Epithelial cell of umbilical artery (primary cell): ENCODE results near the gene LY9. TPM values are rescaled to one million over a fixed set of nuclear protein-coding genes. Genes with fewer than 3 reads are reported as not detected.

ENCODE experiments used
- total RNA-seq: library from RNA; depleted of rRNA; stranded (reverse); fragments of >200 nt; gene quantifications from 2 replicates; pipeline ENCODE4 v1.2.3, GENCODE V29; 2014

Gene LY9, protein sequence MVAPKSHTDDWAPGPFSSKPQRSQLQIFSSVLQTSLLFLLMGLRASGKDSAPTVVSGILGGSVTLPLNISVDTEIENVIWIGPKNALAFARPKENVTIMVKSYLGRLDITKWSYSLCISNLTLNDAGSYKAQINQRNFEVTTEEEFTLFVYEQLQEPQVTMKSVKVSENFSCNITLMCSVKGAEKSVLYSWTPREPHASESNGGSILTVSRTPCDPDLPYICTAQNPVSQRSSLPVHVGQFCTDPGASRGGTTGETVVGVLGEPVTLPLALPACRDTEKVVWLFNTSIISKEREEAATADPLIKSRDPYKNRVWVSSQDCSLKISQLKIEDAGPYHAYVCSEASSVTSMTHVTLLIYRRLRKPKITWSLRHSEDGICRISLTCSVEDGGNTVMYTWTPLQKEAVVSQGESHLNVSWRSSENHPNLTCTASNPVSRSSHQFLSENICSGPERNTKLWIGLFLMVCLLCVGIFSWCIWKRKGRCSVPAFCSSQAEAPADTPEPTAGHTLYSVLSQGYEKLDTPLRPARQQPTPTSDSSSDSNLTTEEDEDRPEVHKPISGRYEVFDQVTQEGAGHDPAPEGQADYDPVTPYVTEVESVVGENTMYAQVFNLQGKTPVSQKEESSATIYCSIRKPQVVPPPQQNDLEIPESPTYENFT
- not detected in 2 replicates for total RNA-seq

GRCh38 chr1:160795951-160796383 lies at the start of gene LY9:
Gene LY9, plus strand, starts transcription at chr1:160796174. Its CDS starts 14 bp downstream, at chr1:160796188.

GRCh38 chr1:160862203-160863060 lies 66.5 kb downstream of the LY9 start, which contains the start of gene CD244:
Gene CD244, minus strand, starts transcription at chr1:160862887. Its CDS starts 210 bp downstream, at chr1:160862677.

Other genes with a start within 250 kb of the LY9 start
- gene CD84, start 216.7 kb upstream of the LY9 start, total RNA-seq, result not detected in 2 replicates
- not detected in 2 replicates for gene SLAMF1, start 149.1 kb upstream of the LY9 start, total RNA-seq
- gene CD48, start 84.4 kb upstream of the LY9 start, total RNA-seq, result not detected in 2 replicates
- not detected in 2 replicates for gene SLAMF7, start 56.9 kb upstream of the LY9 start, total RNA-seq
- not detected in 2 replicates for gene CD244, start 66.7 kb downstream of the LY9 start, total RNA-seq
- not detected in 2 replicates for gene ITLN1, start 89.0 kb downstream of the LY9 start, total RNA-seq
- not detected in 2 replicates for gene ITLN2, start 158.6 kb downstream of the LY9 start, total RNA-seq
- 104 and 115 TPM in 2 replicates for gene F11R, start 225.0 kb downstream of the LY9 start, total RNA-seq
- gene TSTD1, start 242.8 kb downstream of the LY9 start, total RNA-seq, result 38.3 and 82.1 TPM in 2 replicates
- 81.5 and 113 TPM in 2 replicates for gene USF1, start 249.8 kb downstream of the LY9 start, total RNA-seq